Occipital lobe (tissue), 3 donors: Measurements from ENCODE around the gene CCDC201. TPM values are rescaled to one million over a fixed set of nuclear protein-coding genes. Genes with fewer than 3 reads are reported as not detected.
"Not testable (repeated sequence)": the region's sequence is repeated elsewhere in the genome, so short reads cannot be mapped to it uniquely, and the experiment has no call there.

Source experiments
- DNase-seq: peaks from one replicate; lab custom pipeline; 2025; lab: John Stamatoyannopoulos, UW
- small RNA-seq: library from RNA; depleted of rRNA; stranded (forward); fragments of <200 nt; gene quantifications from one replicate; pipeline ENCODE3, GENCODE V24; 2014
- total RNA-seq: library from RNA; depleted of rRNA; stranded (reverse); fragments of >200 nt; gene quantifications from one replicate; pipeline ENCODE4 v1.2.3, GENCODE V29; 2014

CCDC201 gene
- total RNA-seq, 1 donor from 2014 or later = not detected

DNA sequence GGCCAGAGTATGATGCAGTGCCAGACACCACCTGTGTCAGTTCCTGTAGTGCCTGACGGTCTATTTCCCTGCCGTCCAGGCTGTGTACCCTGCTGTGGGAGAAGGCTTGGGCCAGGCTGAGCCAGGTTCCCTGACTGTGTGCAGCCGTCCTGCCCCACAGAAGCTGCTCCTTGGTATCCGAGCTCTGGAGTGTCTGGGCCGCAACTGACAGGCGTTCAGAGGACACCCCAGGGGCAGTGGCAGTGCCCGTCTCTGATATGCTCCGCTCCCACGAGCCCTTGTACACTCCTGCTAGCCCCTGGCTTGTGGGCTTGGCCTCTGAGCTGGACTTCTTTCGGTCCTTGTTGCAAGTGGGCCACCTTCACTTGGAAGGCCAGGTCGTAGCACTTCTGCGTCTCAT is 55.0 kb downstream of the CCDC201 start:
- DNase-seq = not testable (repeated sequence)

DNA sequence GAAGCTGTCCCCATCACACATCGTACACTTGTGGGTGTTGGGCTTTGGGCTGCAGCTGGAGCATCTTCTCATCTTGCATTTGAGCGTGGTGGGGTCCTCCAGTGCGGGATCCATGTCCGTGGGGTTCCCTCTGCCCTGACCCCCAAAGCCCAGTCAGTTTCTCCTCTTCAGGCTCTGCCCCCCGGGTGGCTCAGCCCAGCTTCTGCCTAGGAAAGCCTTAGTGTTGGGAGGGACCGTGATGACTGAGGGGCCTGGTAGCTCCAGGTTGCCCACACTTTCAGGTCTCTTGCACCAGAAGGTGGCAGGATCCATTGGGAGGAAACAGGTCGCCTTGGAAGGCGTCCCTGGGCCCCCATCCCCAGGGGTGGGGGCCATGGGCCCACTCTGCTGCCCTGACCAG is 55.9 kb downstream of the CCDC201 start:
- DNase-seq = not testable (repeated sequence)

DNA sequence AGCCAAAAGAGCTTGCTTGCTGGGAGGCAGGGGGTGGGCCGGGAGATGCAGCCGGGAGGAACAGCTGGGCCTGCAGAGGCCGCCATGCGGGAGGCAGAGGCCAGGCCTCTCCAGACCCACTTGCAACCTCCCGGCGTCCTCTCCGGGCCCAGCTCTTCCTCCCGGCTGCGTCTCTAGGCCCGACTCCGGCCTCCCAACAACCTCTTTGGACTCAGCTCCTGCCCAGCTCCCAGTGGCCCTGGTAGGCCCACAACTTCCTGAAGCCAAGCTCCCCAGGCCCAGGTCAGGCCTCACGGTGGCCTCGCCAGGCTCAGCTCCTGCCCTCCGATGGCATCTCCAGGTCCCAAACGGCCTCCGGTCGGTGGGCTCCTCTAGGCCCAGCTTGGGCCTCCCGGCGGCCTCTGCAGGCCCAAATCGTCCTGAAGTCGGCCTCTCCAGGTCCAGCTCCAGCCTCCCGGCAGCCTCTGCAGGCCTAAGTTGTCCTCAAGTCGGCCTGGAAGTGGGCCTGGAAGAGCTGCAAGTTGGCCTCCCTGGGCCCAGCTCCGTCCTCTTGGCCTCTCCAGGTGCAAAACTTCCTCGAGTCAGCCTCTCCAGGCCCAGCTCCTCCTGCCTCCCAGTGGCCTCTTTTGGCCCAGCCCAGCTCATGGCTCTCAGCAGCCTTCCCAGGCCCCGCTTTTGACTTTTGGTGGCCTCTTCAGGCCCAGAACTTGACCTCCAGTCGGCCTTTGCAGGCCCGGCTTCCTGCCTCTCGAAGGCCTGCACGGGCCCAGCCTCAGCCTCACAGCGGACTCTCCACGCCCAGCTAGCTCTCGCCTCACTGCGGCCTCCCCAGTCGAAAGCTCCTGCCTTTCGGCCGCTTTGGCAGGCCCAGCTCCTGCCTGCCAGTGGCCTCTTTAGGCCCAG is 58.4 kb downstream of the CCDC201 start:
- not testable (repeated sequence) for DNase-seq

DNA sequence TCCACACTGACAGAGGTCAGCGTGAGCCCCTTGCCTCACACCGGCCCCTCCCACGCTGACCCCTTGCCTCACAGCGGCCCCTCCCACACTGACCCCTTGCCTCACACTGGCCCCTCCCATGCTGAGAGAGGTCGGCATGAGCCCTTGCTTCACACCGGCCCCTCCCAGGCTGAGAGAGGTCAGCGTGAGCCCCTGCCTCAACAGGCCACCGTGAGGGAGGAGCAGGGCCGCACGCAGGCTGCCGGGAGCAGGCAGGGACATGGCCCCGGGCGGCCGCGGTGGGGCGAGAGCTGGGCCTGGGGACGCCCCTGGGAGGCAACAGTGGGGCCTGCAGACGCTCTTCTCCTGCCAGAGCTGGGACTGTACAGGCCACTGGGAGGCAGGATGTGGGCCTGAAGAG is 59.1 kb downstream of the CCDC201 start:
- DNase-seq = not testable (repeated sequence)

DNA sequence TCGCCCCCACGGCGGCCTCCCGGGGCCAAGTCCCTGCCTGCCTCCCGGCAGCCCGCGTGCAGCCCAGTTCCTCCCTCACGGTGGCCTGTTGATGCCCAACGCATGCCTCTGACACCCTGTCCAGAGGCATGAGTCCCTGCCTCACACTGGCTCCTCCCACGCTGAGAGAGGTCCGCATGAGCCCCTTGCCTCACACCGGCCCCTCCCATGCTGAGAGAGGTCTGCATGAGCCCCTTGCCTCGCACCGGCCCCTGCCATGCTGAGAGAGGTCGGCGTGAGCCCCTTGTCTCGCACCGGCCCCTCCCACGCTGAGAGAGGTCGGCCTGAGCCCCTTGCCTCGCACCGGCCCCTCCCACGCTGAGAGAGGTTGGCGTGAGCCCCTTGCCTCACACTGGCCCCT is 59.9 kb downstream of the CCDC201 start:
- DNase-seq = no peak

DNA sequence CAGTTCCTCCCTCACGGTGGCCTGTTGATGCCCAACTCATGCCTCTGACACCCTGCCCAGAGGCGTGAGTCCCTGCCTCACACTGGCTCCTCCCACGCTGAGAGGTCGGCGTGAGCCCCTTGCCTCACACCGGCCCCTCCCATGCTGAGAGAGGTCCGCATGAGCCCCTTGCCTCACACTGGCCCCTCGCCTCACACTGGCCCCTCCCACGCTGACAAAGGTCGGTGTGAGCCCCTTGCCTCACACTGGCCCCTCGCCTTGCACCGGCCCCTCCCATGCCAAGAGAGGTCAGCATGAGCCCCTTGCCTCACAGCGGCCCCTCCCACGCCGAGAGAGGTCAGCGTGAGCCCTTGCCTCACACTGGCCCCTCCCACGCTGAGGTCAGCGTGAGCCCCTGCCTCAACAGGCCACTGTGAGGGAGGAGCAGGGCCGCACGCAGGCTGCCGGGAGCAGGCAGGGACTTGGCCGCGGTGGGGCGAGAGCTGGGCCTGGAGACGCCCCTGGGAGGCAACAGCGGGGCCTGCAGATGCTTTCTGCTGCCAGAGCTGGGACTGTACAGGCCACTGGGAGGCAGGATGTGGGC is 61.1 kb downstream of the CCDC201 start:
- DNase-seq = not testable (repeated sequence)

DNA sequence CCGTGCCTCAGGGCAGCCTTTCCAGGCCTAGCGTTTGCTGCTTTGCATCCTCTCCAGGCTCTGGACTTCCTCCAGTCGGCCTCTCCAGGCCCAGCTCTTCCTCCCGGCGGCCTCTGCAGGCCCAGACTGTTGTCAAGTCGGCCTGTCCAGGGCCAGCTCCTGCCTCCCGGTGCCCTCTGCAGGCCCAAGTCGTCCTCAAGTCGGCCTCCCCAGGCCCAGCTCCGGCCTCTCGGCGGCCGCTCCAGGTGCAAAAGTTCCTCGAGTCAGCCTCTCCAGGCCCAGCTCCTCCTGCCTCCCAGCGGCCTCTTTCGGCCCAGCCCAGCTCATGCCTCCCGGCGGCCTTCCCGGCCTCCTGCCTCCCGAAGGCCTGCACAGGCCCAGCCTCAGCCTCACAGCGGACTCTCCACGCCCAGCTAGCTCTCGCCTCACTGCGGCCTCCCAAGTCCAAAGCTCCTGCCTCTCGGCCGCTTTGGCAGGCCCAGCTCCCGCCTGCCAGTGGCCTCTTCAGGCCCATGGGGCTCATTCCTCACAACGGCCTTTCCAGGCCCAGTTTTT is 62.4 kb downstream of the CCDC201 start:
- not testable (repeated sequence) for DNase-seq

Small RNAs within 50 kb of the gene (small RNA-seq; reads per million reads assigned to genes)
- not detected for gene RNU6-326P

Other genes starting within 250 kb of the CCDC201 start
- gene IGFBP1, start 15.4 kb upstream of the CCDC201 start, total RNA-seq = 0.31 TPM
- 4.2 TPM for gene IGFBP3, start 48.2 kb upstream of the CCDC201 start, total RNA-seq